HEK293 (cell line): ENCODE results near the gene GNPDA2.

Experiments used
- CTCF ChIA-PET: fragments of 350-600 bp; formaldehyde crosslinking; extraction: SDS; loops from one replicate; lab custom pipeline; 2021; ENCODE audit warnings: antibody characterized with exemption; lab: Yijun Ruan, JAX
- POLR2A ChIA-PET: fragments of 300-600 bp; formaldehyde crosslinking; extraction: SDS; loops from one replicate; lab custom pipeline; 2020; ENCODE audit warnings: antibody characterized with exemption, inconsistent platforms; lab: Yijun Ruan, JAX
- H3K27ac ChIP-seq: fragments of 200-500 bp; sonication (Bioruptor generic); 2 replicates; pipeline ENCODE4 v1.5.1; 2014; ENCODE audit warnings: low read depth, low read length, control low read depth, inconsistent platforms; ENCODE audit errors: extremely low read depth
- H3K36me3 ChIP-seq, 2 experiments: fragments of 200-500 bp in 1 of 2; sonication (Bioruptor generic) in 1 of 2; 1 replicate in 1 of 2; 2 replicates in 1 of 2; pipeline ENCODE4 v1.5.1; 2014 to 2017; ENCODE audit warnings: inconsistent platforms in 2 of 2, low read length in 2 of 2; ENCODE audit not compliant: control insufficient read depth in 2 of 2, insufficient read depth in 1 of 2
- H3K4me1 ChIP-seq: fragments of 200-500 bp; sonication (Bioruptor generic); 2 replicates; pipeline ENCODE4 v1.5.1; 2014; ENCODE audit warnings: mild to moderate bottlenecking, low read length, inconsistent platforms; ENCODE audit not compliant: control insufficient read depth, insufficient read depth
- H3K4me3 ChIP-seq: 2 replicates; pipeline ENCODE4 v1.5.1; 2011; ENCODE audit warnings: low read depth, mild to moderate bottlenecking, control low read depth, low read length, moderate library complexity
- H3K9me3 ChIP-seq: fragments of 200-500 bp; sonication (Bioruptor generic); 2 replicates; pipeline ENCODE4 v1.5.1; 2014; ENCODE audit warnings: low read depth, low read length, inconsistent platforms; ENCODE audit not compliant: control insufficient read depth, insufficient read depth
- ELK4 ChIP-seq: IDR thresholded peaks from 2 replicates; pipeline ENCODE4 v1.6.1; 2011; ENCODE audit warnings: mild to moderate bottlenecking, low read depth, low read length, borderline replicate concordance
- INSM2 ChIP-seq: fragments of 450-650 bp; formaldehyde crosslinking; IDR thresholded peaks from 2 replicates; pipeline ENCODE4 v1.5.1; 2016; ENCODE audit warnings: missing biosample characterization, missing genetic modification characterization
- KLF8 ChIP-seq: fragments of 450-650 bp; formaldehyde crosslinking; IDR thresholded peaks from 2 replicates; pipeline ENCODE4 v1.5.1; 2016; ENCODE audit warnings: missing biosample characterization, missing genetic modification characterization
- MZF1 ChIP-seq: fragments of 450-650 bp; formaldehyde crosslinking; IDR thresholded peaks from 2 replicates; pipeline ENCODE4 v1.5.1; 2017; ENCODE audit warnings: missing biosample characterization, missing genetic modification characterization, borderline replicate concordance
- PRDM10 ChIP-seq: fragments of 450-650 bp; formaldehyde crosslinking; IDR thresholded peaks from 2 replicates; pipeline ENCODE4 v1.5.1; 2016; ENCODE audit warnings: missing biosample characterization, missing genetic modification characterization
- SP3 ChIP-seq: fragments of 450-650 bp; formaldehyde crosslinking; IDR thresholded peaks from 2 replicates; pipeline ENCODE4 v1.5.1; 2016; ENCODE audit warnings: missing biosample characterization, missing genetic modification characterization
- WT1 ChIP-seq: fragments of 450-650 bp; formaldehyde crosslinking; IDR thresholded peaks from 2 replicates; pipeline ENCODE4 v1.5.1; 2016; ENCODE audit warnings: missing biosample characterization, missing genetic modification characterization
- YY2 ChIP-seq: fragments of 450-650 bp; formaldehyde crosslinking; IDR thresholded peaks from 2 replicates; pipeline ENCODE4 v1.5.1; 2016; ENCODE audit warnings: missing biosample characterization, missing genetic modification characterization
- ZBTB21 ChIP-seq: fragments of 450-650 bp; formaldehyde crosslinking; IDR thresholded peaks from 2 replicates; pipeline ENCODE4 v1.5.1; 2017; ENCODE audit warnings: missing biosample characterization, missing genetic modification characterization
- ZBTB48 ChIP-seq: fragments of 450-650 bp; formaldehyde crosslinking; IDR thresholded peaks from 2 replicates; pipeline ENCODE4 v1.5.1; 2016; ENCODE audit warnings: missing biosample characterization, missing genetic modification characterization
- ZBTB6 ChIP-seq: fragments of 450-650 bp; formaldehyde crosslinking; IDR thresholded peaks from 2 replicates; pipeline ENCODE4 v1.5.1; 2017; ENCODE audit warnings: missing biosample characterization, missing genetic modification characterization
- ZNF10 ChIP-seq: fragments of 450-650 bp; formaldehyde crosslinking; IDR thresholded peaks from 2 replicates; pipeline ENCODE4 v1.5.1; 2017; ENCODE audit warnings: missing biosample characterization, missing genetic modification characterization
- ZNF146 ChIP-seq: fragments of 450-650 bp; formaldehyde crosslinking; IDR thresholded peaks from 2 replicates; pipeline ENCODE4 v1.5.1; 2016; ENCODE audit warnings: missing biosample characterization, missing genetic modification characterization
- ZNF174 ChIP-seq: fragments of 450-650 bp; formaldehyde crosslinking; IDR thresholded peaks from 2 replicates; pipeline ENCODE4 v1.5.0; 2017; ENCODE audit warnings: missing biosample characterization, mild to moderate bottlenecking, missing genetic modification characterization
- ZNF239 ChIP-seq: fragments of 450-650 bp; formaldehyde crosslinking; IDR thresholded peaks from 2 replicates; pipeline ENCODE4 v1.5.1; 2016; ENCODE audit warnings: missing biosample characterization, missing genetic modification characterization
- ZNF266 ChIP-seq: fragments of 450-650 bp; formaldehyde crosslinking; IDR thresholded peaks from 2 replicates; pipeline ENCODE4 v1.5.1; 2016; ENCODE audit warnings: missing biosample characterization, missing genetic modification characterization, low read depth
- ZNF280D ChIP-seq: fragments of 450-650 bp; formaldehyde crosslinking; IDR thresholded peaks from 2 replicates; pipeline ENCODE4 v1.5.1; 2016; ENCODE audit warnings: missing biosample characterization, missing genetic modification characterization
- ZNF37A ChIP-seq: fragments of 450-650 bp; IDR thresholded peaks from 2 replicates; pipeline ENCODE4 v1.5.1; 2018; ENCODE audit warnings: missing biosample characterization, missing genetic modification characterization
- ZNF544 ChIP-seq: fragments of 450-650 bp; formaldehyde crosslinking; IDR thresholded peaks from 2 replicates; pipeline ENCODE4 v1.5.0; 2017; ENCODE audit warnings: missing biosample characterization, missing genetic modification characterization
- ZNF558 ChIP-seq: fragments of 450-650 bp; formaldehyde crosslinking; IDR thresholded peaks from 2 replicates; pipeline ENCODE4 v1.5.1; 2016; ENCODE audit warnings: missing biosample characterization, missing genetic modification characterization
- ZNF561 ChIP-seq: fragments of 450-650 bp; IDR thresholded peaks from 2 replicates; pipeline ENCODE4 v1.5.1; 2018; ENCODE audit warnings: missing biosample characterization, missing genetic modification characterization, borderline replicate concordance
- ZNF626 ChIP-seq: fragments of 450-650 bp; sonication (Bioruptor Pico); formaldehyde crosslinking; IDR thresholded peaks from 2 replicates; pipeline ENCODE4 v1.5.1; 2018; ENCODE audit warnings: missing biosample characterization, missing genetic modification characterization, inconsistent platforms
- ZNF654 ChIP-seq: fragments of 450-650 bp; formaldehyde crosslinking; IDR thresholded peaks from 2 replicates; pipeline ENCODE4 v1.5.1; 2016; ENCODE audit warnings: low read depth, missing biosample characterization, missing genetic modification characterization
- ZNF658 ChIP-seq: fragments of 450-650 bp; formaldehyde crosslinking; IDR thresholded peaks from 2 replicates; pipeline ENCODE4; 2016; ENCODE audit warnings: missing biosample characterization, missing genetic modification characterization
- ZNF701 ChIP-seq: fragments of 450-650 bp; formaldehyde crosslinking; IDR thresholded peaks from 2 replicates; pipeline ENCODE4 v1.5.1; 2016; ENCODE audit warnings: missing biosample characterization, missing genetic modification characterization
- ZNF776 ChIP-seq: fragments of 450-650 bp; formaldehyde crosslinking; IDR thresholded peaks from 2 replicates; pipeline ENCODE4 v1.5.0; 2017; ENCODE audit warnings: missing biosample characterization, missing genetic modification characterization, borderline replicate concordance
- ZNF777 ChIP-seq: fragments of 450-650 bp; formaldehyde crosslinking; IDR thresholded peaks from 2 replicates; pipeline ENCODE4 v1.5.1; 2017; ENCODE audit warnings: missing biosample characterization, missing genetic modification characterization, borderline replicate concordance
- ZNF843 ChIP-seq: fragments of 450-650 bp; formaldehyde crosslinking; IDR thresholded peaks from 2 replicates; pipeline ENCODE4 v1.5.1; 2016; ENCODE audit warnings: missing biosample characterization, missing genetic modification characterization

Gene GNPDA2

GRCh38 chr4:44662623-44663005 is 63.7 kb downstream of the GNPDA2 start:
- H3K9me3 ChIP-seq: no peaks in the 10 kb centered on the region
- TF ChIP-seq PRDM10 (tag by site-specific recombination) (no peak), INSM2 (tag by site-specific recombination) (no peak), ZNF239 (tag by site-specific recombination) (no peak), SP3 (tag by site-specific recombination) (no peak), ZBTB48 (tag by site-specific recombination) (no peak), ZBTB6 (tag by site-specific recombination) (no peak), ZNF777 (tag by site-specific recombination) (no peak), ZNF658 (tag by site-specific recombination) (no peak), ZNF626 (no peak), ZNF10 (no peak), YY2 (no peak), ZNF174 (tag by site-specific recombination) (no peak), ZNF843 (no peak), ZNF146 (tag by site-specific recombination) (no peak), ZNF544 (no peak), ZNF654 (tag by site-specific recombination) (no peak), ELK4 (no peak), WT1 (tag by site-specific recombination) (no peak), KLF8 (no peak)
- H3K36me3 ChIP-seq: no peaks in the 10 kb centered on the region
- no peak overlapping the region for H3K4me3 ChIP-seq
- ChIA-PET CTCF (no interaction called here), POLR2A (no interaction called here)
- no peak overlapping the region for H3K27ac ChIP-seq
- no peaks in the 10 kb centered on the region for H3K4me1 ChIP-seq

- ChIA-PET CTCF (no interaction called here), POLR2A (no interaction called here)
- no peaks in the 10 kb centered on the region for H3K4me1 ChIP-seq
- no peaks in the 10 kb centered on the region for H3K36me3 ChIP-seq
- H3K4me3 ChIP-seq: no peak overlapping the region
- no peaks in the 10 kb centered on the region for H3K9me3 ChIP-seq
- H3K27ac ChIP-seq: no peak overlapping the region
- TF ChIP-seq ZNF37A (tag by site-specific recombination) (no peak), ZBTB21 (no peak), ZNF561 (tag by site-specific recombination) (no peak), ZNF280D (tag by site-specific recombination) (no peak), MZF1 (tag by site-specific recombination) (no peak), ZNF558 (tag by site-specific recombination) (no peak), ZNF266 (tag by site-specific recombination) (no peak), ZNF701 (tag by site-specific recombination) (no peak), ZNF776 (no peak)
Observed at GRCh38 chr4:44661940-44662622, 64.3 kb downstream of the GNPDA2 start.
